ENCODE measurements around the gene ITGA2B.
"Not testable (repeated sequence)": the region's sequence is repeated elsewhere in the genome, so short reads cannot be mapped to it uniquely, and the experiment has no call there.

ITGA2B gene

DNA sequence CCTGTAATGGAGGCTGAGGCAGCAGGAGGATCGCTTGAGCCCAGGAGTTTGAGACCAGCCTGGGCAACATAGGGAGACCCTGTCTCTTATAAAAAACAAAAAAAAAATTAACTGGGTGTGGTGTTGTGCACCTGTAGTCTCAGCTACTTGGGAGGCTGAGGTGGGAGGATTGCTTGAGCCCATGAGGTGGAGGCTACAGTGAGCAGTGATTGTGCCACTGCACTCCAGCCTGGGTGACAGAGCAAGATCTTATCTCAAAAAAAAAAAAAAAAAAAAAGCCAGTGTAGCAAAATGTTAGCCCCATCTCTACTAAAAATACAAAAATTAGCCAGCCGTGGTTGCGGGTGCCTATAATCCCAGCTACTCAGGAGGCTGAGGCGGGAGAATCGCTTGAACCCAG is 59.2 kb downstream of the ITGA2B start:
- DNase-seq; H3K27ac Mint-ChIP-seq; H3K36me3 Mint-ChIP-seq; H3K27me3 Mint-ChIP-seq; ATAC-seq (replicated peaks); H3K4me3 Mint-ChIP-seq; H3K9me3 Mint-ChIP-seq: not testable (repeated sequence)
- H3K4me1 Mint-ChIP-seq = peaks cover 16 to 36% of the 10 kb centered on the region in 2 donors

DNA sequence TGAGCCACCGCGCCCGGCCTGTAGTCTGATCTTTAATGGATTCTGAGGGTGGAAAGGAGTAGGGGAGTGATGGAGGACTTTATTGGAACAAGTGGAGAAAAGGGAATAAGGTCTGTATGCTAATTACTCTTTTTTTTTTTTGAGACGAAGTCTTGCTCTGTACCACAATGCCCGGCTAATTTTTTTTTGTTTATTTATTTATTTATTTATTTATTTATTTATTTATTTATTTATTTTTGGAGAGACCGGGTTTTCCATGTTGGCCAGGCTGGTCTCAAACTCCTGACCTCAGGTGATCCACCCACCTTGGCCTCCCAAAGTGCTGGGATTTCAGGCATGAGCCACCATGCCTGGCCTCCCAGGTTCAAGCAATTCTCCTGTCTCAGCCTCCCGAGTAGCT is 59.9 kb downstream of the ITGA2B start:
- DNase-seq, H3K27me3 Mint-ChIP-seq: not testable (repeated sequence)
- H3K4me1 Mint-ChIP-seq = peaks cover 17 to 36% of the 10 kb centered on the region in 2 donors

DNA sequence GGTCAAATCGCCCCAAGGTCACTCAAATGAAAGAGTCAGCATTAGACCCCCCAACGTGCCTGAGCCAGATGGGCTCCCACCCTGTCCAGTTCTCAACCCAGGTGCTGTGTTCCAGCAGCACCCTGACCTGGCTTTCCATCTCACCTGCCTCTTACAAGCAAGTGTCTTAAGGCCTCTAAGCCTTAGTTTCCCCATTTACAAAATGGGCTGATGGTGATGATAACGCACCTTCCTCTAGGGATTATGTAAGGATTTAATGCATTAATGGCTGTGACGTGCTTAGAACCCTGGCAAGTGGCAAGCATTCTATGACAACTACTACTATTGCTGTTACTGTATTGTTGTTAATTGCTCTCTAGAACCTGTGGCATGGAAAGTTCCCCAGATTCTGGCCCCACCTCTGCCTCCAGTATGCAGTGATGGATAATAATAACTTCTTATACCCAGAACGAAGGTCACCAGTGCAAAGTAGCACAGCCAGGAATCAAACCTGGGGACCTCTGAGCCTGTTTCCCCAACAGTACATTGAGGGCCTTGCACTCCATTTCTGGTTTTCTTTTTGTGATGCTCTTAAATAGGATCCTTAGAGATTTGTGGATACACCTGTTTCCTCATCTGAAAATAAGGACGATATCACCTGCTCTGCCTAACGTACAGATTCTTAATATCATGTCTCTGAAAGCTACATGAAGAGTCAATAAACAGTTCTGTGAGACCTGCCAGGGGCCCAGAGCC is 61.6 kb downstream of the ITGA2B start:
- Mint-ChIP-seq H3K27ac (peak overlapping the region; percentile 75), H3K4me1 (peaks cover 21 to 41% of the 10 kb centered on the region in 2 donors), H3K4me3 (no peak overlapping the region), H3K27me3 (no peaks in the 10 kb centered on the region), H3K36me3 (peaks cover 1 to 8% of the 10 kb centered on the region in 2 donors), H3K9me3 (no peaks in the 10 kb centered on the region)
- DNase-seq = no peak
- ATAC-seq (replicated peaks) = no peak

More for the DNA sequence above, 59.9 kb downstream of the ITGA2B start:
- H3K27ac Mint-ChIP-seq; H3K4me3 Mint-ChIP-seq; H3K9me3 Mint-ChIP-seq; H3K36me3 Mint-ChIP-seq; ATAC-seq (replicated peaks): not testable (repeated sequence)

DNA sequence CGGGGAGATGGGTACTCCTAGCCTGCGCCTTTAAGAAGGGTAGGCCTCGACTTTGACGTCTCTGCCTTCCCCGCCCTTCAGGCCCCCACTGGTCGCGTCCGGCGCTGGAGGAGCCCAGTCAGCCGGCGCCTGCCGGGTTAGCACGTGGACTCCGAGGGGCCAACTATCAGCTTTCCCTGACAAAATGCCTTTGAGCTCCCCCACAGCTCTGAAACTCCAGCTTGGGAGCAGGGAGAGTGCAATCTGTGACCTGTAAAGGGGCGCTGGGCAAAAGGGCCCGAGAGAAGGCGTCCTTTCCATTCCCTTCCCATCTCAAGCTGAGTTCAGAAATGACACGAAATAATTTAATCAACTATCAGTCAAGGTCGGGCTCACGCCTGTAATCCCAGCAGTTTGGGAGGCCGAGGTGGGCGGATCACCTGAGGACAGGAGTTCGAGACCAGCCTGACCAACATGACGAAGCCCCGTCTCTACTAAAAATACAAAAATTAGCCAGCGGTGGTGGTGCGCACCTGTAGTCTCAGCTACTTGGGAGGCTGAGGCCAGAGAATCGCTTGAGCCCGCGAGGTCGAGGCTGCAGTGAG is 62.5 kb downstream of the ITGA2B start:
- peak overlapping the region; percentile 89 for H3K27ac Mint-ChIP-seq
- peaks cover 23 to 41% of the 10 kb centered on the region in 2 donors for H3K4me1 Mint-ChIP-seq
- peaks cover 5 to 14% of the 10 kb centered on the region in 2 donors for H3K36me3 Mint-ChIP-seq
- DNase-seq (peak; percentile 92), ATAC-seq (replicated peaks) (peak; percentile 70 to 76)
- no peaks in the 10 kb centered on the region for H3K27me3 Mint-ChIP-seq
- no peaks in the 10 kb centered on the region for H3K9me3 Mint-ChIP-seq
- peak overlapping the region; percentile 76 to 78 for H3K4me3 Mint-ChIP-seq

DNA sequence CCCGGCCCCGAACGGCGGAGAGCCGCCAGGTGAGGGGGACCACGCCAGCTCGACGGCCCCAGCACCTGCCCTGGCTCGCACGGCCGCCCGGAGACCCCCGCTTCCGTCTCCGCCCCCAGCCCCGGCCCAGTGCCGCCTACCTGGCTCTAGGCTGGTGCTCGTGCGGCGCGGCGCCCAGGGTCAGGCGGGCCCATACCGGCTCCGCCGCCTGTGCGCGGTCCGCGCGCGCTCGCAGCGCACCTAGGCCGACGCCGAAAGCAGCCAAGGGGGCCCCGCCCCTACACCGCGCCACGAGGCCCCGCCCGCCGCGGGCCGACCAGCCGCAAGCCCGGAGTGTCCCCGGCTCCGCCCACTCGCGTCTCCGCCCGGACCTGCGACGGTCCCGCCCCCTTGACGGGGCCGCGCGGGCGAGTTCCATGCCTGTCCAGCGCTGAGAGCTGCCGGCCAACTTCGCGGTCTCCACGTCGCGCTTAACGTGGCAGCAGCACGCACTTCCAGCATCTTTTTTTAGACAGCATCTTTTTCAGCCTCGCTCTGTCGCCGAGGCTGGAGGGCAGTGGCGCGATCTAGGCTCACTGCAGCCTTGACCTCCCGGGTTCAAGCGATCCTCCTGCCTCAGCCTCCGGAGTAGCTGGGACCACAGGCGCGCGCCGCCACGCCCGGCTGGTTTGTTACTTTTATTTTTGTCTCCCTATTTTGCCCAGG is 64.7 kb downstream of the ITGA2B start, which contains the start of gene SLC25A39:
SLC25A39 (minus strand) TSS at position 253 of the 705 bp plus-strand sequence. CDS start 1,261 bp downstream, outside the sequence.
- DNase-seq = peak; percentile 95
- no peaks in the 10 kb centered on the region for H3K9me3 Mint-ChIP-seq
- peak within 1 kb of the TSS; percentile 99 for H3K27ac Mint-ChIP-seq

DNA sequence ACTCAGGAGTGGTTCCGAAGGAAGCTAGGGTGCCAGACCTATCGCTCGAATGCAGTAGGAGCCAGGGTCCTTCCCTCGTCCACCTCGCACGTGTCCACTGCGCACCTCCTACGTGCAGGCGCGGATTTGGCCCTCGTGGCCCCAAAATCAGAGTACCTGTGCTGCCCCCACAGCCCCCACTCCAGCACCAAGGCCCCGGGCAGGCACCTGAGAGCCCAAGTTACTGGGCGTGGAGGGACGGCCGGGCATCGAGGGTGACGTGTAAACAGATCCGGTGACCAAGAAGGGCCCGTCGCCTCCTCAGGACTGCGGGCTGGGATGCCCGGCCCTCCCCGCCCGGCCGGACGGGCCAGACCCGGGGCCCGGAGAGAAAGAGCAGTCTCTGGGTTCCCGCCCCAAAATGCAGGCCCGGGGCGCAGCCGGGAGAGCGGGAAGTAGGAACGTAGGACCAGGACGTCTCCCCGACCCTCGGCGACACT is 65.3 kb downstream of the ITGA2B start:
- peak in 1 of 2 donors; percentile 1 for ATAC-seq (replicated peaks)
- Mint-ChIP-seq H3K27ac (peak overlapping the region; percentile 71), H3K36me3 (peaks cover 24 to 32% of the 10 kb centered on the region in 2 donors), H3K4me1 (peaks cover 28 to 41% of the 10 kb centered on the region in 2 donors), H3K27me3 (no peaks in the 10 kb centered on the region), H3K4me3 (peak overlapping the region; percentile 92 to 96), H3K9me3 (no peaks in the 10 kb centered on the region)
- no peak for DNase-seq

More for the DNA sequence above, 64.7 kb downstream of the ITGA2B start, which contains the start of gene SLC25A39:
- H3K4me1 Mint-ChIP-seq = peaks cover 24 to 41% of the 10 kb centered on the region in 2 donors
- no peaks in the 10 kb centered on the region for H3K27me3 Mint-ChIP-seq
- ATAC-seq (replicated peaks) = peak; percentile 76
- H3K4me3 Mint-ChIP-seq = peak within 1 kb of the TSS; percentile 94 to 96
- H3K36me3 Mint-ChIP-seq = peaks cover 19 to 26% of the 10 kb centered on the region in 2 donors

DNA sequence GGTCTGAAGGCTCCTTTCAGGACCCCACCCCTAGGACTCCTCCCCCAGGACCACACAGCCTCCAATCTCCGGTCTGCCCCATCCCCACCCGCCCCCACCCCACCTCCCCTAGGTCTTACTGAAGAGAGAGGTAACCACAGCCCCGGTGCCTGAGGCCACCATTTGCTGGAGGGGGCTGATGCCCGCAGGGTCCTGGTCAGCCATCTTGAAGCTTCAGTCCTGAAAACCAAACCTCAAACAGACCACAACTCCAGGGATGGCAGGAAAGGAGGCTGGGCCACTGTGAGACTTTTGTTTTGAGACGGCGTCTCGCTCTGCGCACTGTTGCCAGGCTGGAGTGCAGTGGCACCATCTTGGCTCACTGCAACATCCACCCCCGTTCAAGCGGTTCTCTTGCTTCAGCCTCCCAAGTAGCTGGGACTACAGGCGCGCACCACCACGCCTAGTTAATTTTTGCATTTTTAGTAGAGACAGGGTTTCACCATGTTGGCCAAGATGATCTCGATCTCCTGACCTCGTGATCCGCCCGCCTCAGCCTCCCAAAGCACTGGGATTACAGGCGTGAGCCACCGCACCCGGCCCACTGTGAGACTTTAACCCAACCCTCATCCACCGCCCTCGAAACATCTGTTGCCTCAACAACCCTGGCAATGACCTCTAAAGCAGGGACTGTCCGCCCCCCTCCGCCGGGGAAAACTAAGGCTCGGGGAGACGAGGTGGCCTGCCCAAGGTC is 65.9 kb downstream of the ITGA2B start:
- DNase-seq (no peak), ATAC-seq (replicated peaks) (no peak)
- no peak overlapping the region for H3K27ac Mint-ChIP-seq
- no peaks in the 10 kb centered on the region for H3K9me3 Mint-ChIP-seq
- H3K36me3 Mint-ChIP-seq = peaks cover 28 to 36% of the 10 kb centered on the region in 2 donors
- H3K4me1 Mint-ChIP-seq = peaks cover 28 to 41% of the 10 kb centered on the region in 2 donors
- peak overlapping the region; percentile 92 to 96 for H3K4me3 Mint-ChIP-seq
- H3K27me3 Mint-ChIP-seq = peaks cover under 1 to 1% of the 10 kb centered on the region in 2 donors

DNA sequence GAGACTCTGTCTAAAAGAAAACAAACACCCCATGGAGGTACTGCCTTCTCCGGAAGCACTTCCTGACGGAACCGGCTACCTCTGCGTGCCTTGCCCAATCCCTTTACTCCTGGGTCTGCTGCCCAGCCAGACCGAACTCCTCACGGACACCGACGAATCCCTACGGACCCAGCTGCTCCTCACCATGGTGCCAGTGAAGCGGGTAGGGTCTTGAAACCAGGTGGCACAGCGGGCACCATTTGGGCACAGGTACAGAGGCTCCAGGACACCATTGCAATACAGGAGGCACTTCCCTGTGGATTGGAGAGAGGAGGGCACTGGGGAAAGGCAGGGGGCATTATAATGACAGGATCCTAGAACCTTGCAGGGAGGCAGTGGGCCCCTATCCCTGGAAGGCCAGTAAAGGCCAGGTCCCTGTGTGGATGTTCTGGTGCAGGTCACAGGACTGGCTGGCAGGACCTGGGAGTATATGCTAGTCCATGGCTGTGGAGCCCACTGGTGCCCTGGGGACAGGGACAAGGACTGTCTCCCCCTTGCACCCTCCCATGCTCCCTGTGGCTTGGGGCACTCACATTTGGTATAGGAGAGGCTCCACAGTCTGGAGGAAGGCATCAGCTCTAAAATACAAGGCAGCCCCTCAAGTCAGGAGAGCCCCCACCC is 67.1 kb downstream of the ITGA2B start:
- peaks cover 38 to 47% of the 10 kb centered on the region in 2 donors for H3K36me3 Mint-ChIP-seq
- no peak overlapping the region for H3K4me3 Mint-ChIP-seq
- DNase-seq = no peak
- peaks cover 2 to 3% of the 10 kb centered on the region in 2 donors for H3K9me3 Mint-ChIP-seq
- ATAC-seq (replicated peaks) = no peak
- H3K4me1 Mint-ChIP-seq = peaks cover 24 to 34% of the 10 kb centered on the region in 2 donors
- H3K27ac Mint-ChIP-seq = no peak overlapping the region
- peaks cover 12 to 13% of the 10 kb centered on the region in 2 donors for H3K27me3 Mint-ChIP-seq

All from stimulated activated naive B cell treated with anti-CD40 and anti-IgM and Interleukin-4, amounts not matched to agents 10 μg/mL and 1 μg/mL and 100 μg/mL, for 72 hours (primary cell).